B cell (primary cell): ENCODE results near the gene RHOU.

Experiments
- CTCF ChIP-seq: fragments of 200-600 bp; IDR thresholded peaks from one replicate; pipeline ENCODE4 v1.8.0; 2022; ENCODE audit warnings: antibody characterized with exemption, mild to moderate bottlenecking
- EZH2 ChIP-seq: IDR thresholded peaks from 2 replicates; pipeline ENCODE4 v1.6.1; 2012; ENCODE audit warnings: borderline replicate concordance, low read depth, mild to moderate bottlenecking, moderate library complexity, low read length; ENCODE audit not compliant: insufficient read depth, poor library complexity, severe bottlenecking

- TF ChIP-seq EZH2: no peak
- TF ChIP-seq CTCF: no peak
Observed at GRCh38 chr1:228748431-228748830, 13.2 kb downstream of the RHOU start.
